RWPE1 (cell line): Measurements from ENCODE around the gene RGPD3.
"Not testable (repeated sequence)": the region's sequence is repeated elsewhere in the genome, so short reads cannot be mapped to it uniquely, and the experiment has no call there.

ENCODE experiments used
- CTCF ChIA-PET: fragments of 350-600 bp; sonication (Branson Sonifier 250); formaldehyde crosslinking; extraction: SDS; loops from one replicate; lab custom pipeline; 2021; lab: Yijun Ruan, JAX
- POLR2A ChIA-PET: fragments of 400-600 bp; formaldehyde crosslinking; extraction: SDS; loops from one replicate; lab custom pipeline; 2020; ENCODE audit warnings: antibody characterized with exemption; ENCODE audit not compliant: low non-redundant PET; lab: Yijun Ruan, JAX
- DNase-seq: peaks from one replicate; pipeline ENCODE4 v3.0.0; 2012; ENCODE audit warnings: low spot score
- H3K27ac ChIP-seq: fragments of 450-650 bp; 2 replicates; pipeline ENCODE4 v1.5.1; 2017
- CTCF ChIP-seq: fragments of 450-650 bp; conservative IDR thresholded peaks from 2 replicates; pipeline ENCODE4 v1.5.1; 2017; ENCODE audit warnings: low read depth, mild to moderate bottlenecking

Gene RGPD3

GRCh38 chr2:106384548-106384947 is 83.7 kb downstream of the RGPD3 start:
- H3K27ac ChIP-seq, POLR2A ChIA-PET, DNase-seq, CTCF ChIA-PET: not testable (repeated sequence)

DNA sequence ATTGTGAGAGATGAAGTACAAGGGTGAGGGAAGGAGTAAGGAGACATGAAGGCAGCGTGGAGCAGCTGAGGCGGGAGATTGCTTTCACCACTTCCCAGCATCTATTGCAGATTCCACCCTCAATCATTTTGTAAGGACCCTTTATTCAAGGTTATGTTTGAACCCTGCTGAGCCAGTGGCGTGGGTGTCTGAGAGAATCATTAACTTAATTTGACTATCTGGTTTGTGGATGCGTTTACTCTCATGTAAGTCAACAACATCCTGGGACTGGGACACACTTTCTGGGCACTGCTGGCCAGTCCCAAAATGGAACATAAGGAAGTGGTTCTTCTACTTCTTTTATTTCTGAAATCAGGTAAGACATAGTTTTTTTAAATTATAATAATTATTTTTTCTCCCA is 86.3 kb downstream of the RGPD3 start:
- H3K27ac ChIP-seq, CTCF ChIA-PET, POLR2A ChIA-PET, DNase-seq: not testable (repeated sequence)

DNA sequence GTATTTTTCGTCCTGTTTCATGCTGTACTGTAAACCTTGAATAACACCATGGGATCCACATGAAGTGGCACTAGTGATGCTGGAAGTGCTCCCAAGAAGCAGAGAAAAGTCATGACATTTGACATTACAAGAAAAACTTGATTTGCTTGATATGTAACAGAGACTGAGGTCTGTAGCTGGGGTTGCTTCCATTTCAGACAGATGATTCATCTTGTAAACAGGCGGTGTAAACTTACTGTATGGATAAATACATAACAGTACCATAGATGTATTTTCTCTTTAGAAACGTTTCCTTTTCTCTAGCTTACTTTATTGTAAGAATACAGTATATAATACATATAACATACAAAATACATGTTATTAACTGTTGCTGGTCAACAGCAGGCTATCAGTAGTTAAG is 88.6 kb downstream of the RGPD3 start:
- DNase-seq, POLR2A ChIA-PET, H3K27ac ChIP-seq, CTCF ChIA-PET: not testable (repeated sequence)

GRCh38 chr2:106369182-106369581 is 99.0 kb downstream of the RGPD3 start:
- H3K27ac ChIP-seq, CTCF ChIA-PET, DNase-seq, POLR2A ChIA-PET: not testable (repeated sequence)

DNA sequence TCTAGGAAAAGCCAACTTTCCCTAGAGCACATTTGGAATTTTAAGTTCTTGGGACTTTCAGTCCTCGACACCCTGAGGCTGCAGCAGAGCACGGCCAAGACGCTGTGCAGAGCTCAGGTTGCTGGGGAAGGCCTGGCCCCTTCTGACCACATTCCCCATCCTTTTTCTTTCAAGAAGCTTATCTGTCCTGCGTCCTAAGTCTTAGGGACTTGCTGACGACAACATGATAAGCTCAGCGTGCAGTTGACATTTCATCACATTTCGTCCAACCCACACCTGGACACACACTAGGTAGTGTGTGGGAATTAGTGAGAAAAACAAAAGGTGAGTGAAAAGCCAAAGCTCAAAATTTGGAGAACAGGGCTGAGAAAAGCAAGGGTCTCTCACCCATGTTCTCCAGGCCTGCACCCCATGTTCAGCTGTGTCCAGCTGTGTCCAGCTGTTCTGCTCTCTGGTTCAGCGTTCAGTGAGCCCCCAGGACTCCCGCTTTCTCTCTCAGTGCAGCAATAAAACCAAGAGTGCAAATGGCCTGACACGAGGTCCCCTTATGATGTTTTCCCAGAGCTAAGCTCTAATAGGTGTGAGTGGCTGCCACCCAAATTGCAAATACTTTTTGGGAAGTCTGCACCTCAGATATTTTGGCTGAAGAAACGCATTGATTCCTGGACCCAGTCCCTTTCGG is 101.9 kb downstream of the RGPD3 start:
- no peak for DNase-seq
- no peak overlapping the region for H3K27ac ChIP-seq
- ChIA-PET POLR2A (no interaction called here), CTCF (interaction anchor here (0.6 kb wide), 1 partner anchor 31 kb away, joined by 3 read pairs; no protein-coding TSS in a partner anchor)
- no peak for TF ChIP-seq CTCF

DNA sequence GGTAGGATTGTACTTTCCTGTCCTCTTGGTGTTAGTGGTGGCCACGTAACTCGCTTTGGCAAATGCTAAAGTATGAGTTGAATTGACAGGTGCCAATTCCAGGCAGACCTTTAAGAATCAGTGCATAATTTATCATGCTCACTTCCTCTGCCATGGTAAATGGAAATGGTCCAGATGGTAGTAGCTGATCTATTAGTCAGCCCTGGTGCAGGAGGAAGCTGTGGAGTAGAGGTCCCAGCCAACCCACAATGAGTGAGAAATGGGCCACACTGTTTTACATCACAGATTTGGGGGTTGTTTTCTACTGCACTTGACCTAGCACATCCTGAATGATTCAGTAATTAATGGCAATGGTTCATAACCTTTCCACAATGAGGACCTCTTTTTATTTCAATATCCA is 104.4 kb downstream of the RGPD3 start:
- CTCF ChIA-PET: no interaction called here
- no peak for TF ChIP-seq CTCF
- no peak for DNase-seq
- POLR2A ChIA-PET: no interaction called here
- no peak overlapping the region for H3K27ac ChIP-seq

DNA sequence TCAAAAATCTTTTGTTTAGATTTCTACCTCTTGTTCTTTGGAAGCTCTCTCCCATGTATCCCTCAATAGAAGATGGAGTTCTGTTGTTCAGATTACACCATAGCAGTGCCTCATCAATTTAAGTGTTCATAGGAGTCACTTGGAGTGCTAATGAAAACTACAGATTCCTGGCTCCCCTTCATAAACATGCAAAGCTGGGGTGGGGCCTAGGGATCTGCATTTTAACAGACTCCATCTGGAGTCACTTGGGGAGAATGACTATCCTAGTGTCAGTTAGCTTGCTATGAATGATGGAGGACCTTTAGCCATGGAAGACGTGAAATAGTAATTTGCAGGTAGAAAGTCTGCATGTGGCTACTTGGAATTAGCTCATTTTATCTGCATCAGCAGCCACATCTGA is 105.4 kb downstream of the RGPD3 start:
- TF ChIP-seq CTCF: no peak
- no peak overlapping the region for H3K27ac ChIP-seq
- no peak for DNase-seq
- ChIA-PET POLR2A (no interaction called here), CTCF (interaction anchor here (0.5 kb wide), 1 partner anchor 9 kb away, joined by 5 read pairs; no protein-coding TSS in a partner anchor)

- DNase-seq: no peak
- ChIA-PET CTCF (no interaction called here), POLR2A (no interaction called here)
- TF ChIP-seq CTCF: no peak
- H3K27ac ChIP-seq: no peak overlapping the region
Observed at GRCh38 chr2:106359512-106359911, 108.7 kb downstream of the RGPD3 start.

DNA sequence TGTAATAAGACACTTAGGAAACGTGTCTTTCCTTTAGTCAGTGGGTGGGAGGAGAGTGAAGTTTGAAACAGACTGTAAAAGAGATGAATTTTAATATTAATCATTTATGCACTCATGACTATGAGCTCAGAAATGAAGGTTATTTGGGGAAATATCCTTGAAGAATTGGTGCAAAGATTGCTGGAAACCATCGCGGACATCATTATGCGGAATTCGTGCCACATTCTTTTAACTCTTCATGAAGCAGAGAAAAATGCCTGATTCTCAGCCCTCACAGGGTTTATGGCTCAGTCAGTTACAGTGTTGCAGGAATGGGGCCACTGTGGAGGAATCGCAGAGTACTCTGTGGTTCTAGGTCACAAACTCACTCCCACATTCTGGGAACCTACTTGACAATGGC is 109.7 kb downstream of the RGPD3 start:
- no peak overlapping the region for H3K27ac ChIP-seq
- TF ChIP-seq CTCF: no peak
- ChIA-PET POLR2A (no interaction called here), CTCF (no interaction called here)
- DNase-seq: no peak
